HG03045 (cell line): ENCODE results near the gene ASF1B.
"Not testable (repeated sequence)": the region's sequence is repeated elsewhere in the genome, so short reads cannot be mapped to it uniquely, and the experiment has no call there.

Experiments
- ATAC-seq: cut with Tn5 transposase; IDR thresholded peaks from one replicate; pipeline ENCODE4 v1.9.1; 2021; ENCODE audit warnings: mild to moderate bottlenecking, moderate library complexity; ENCODE audit not compliant: unreplicated experiment

Gene ASF1B

DNA sequence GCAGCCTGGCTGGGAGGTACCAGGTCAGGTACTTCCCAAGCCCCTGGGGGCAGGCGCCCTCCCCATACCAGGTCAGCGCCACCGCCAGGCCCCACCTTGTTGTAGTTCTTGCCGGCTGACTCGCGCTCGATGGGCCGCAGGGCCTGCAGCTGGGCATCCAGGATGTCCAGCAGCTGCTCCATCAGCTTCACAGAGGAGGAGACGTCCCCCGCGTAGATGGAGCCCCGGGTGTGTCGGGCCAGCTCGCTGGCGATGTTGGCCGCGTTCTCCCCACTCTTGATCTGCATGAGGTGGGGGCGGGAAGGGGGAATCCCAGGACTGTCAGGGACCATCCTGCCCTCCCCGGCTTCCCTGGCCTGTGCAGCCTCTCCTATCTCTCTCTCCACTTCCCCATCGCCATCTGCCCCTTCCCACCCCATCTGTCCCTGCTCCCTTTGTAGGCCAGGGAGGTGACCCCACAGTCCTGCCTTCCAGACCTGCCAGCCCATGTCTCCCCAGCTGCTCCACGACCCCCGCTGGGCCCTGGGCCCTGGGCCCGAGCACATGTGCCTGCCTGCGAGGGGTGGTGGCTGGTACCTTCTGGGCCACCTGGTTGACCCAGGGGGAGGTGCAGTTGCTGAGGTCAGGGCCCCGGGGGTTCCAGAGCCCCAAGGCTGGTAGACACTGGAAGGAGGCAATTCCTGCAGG, 23.8 kb upstream of the ASF1B start:
- ATAC-seq, result no peak

DNA sequence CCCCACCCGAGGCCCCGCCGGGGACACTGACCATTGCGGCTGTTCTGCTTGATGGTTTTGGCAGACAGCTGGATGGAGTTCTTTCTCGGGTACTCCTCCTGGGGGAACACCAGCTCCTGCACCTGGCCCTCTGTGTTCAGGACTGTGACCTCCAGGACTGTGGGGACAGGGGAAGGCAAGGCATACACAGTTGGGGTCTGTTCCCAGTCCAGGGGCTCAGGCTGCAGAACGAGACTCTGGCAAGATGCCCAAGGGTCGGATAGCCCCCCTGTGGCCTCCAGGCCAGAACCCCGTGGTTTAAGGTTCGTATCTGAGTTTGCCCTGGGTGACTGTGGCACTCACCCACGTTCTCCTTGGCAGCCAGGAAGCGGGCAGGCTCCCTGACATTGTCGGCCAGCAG, 22.7 kb upstream of the ASF1B start:
- no peak for ATAC-seq

DNA sequence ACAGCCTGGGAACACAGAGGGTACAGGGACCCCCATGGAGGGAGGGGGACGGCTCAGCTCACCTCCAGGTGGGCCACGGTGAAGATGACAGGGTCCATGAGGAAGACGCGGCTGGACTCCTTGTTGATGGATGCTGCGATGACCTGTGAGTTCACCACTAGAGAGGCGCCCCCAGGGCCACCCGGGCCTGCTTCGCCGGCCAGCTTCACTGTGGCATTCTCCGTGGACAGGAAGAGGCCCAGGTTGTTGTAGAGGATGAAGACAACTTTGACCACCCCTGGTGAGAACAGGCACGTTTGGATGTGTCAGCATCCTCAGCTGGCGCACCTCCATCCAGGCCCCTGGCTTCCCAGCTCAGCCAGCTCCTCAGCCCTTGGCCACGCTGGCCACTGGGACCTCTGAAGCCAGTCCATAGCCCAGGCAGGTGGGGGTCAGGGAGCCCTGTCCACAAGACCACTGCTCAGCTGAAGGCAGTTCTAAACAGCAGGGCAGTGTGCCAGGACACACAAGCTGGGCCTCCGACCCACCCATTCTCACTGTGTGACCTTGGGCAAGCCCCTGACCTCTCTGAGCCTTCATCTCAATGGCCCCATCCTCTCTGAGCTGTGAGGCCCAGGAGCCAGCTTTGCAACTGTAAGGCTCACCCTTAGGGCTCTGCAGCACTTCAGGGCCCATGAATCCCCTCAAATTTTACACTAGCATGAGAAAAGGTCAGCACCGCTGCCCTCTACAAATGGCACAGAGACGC, 22.1 kb upstream of the ASF1B start:
- ATAC-seq, result no peak

DNA sequence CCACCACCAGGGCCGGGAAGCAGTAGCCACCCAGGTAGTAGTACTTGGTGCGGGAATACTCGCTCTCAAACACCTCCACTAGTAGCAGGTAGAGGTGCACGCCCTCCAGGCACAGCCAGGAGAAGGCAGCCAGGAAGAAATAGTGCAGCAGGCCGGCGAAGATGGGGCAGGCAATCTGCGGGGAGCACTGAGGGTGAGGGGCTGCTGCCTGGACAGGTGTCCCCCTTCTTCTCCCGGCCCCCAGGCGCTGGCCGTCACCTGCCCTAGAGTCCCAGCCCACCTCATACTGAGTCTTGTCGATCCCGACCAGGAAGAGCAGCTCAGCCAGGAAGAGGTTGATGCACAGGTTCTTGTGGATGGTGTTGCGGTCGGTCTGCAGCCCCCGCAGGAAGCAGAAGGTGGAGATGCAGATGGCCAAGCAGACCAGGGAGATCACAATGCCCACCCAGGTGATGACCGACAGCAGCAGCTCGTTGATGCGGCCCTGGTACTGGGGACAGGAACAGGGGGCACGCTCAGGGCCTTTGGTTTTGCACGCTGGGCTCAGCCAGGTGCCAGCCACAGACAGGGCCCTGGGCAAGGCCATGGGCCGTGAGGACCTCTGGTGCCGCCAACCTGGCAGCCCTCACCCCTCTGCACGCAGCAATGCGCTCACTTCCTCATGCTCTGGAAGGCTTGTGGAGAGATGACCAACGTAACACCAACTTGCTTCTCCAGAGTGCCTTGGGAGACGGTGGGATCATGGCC, 20.8 kb upstream of the ASF1B start:
- no peak for ATAC-seq

DNA sequence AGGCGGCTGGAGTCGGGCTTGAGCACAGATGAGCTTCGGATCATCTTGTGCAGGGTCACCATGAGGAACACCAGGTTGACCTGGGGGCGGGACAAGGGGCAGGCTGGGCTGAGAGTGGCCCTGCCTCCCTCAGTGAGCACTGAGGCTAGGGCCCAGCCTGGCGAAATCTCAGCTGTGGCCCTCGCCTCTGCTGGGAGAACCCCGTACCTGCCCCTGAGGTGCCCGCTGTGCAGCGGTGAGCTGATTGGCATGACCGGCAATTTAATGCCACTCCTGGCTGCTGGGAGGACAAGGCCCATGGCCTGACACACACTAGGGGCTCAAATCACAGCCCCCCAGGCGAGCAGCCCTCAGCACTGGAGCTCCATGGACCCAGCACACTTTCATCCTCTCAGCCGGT, 19.7 kb upstream of the ASF1B start:
- ATAC-seq, result no peak

DNA sequence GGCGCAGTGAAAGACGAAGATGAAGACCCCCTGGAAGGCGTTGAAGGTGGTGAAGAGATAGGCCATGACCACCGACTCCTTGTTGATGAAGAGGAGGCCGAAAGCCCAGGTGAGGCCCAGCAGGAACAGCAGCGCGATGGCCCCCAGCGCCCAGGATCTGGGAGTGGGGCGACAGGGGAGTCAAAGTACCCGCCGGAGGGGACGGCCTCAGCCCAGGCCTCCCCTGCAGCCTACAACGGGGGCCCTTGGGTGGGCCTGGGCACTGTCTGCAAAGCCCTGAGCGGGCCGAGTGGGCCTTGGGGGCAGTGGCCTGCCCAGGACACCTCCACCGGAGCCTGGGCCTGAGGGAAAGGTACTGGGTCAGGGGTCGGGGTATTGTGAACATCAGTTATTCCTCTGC, 19.0 kb upstream of the ASF1B start:
- no peak for ATAC-seq

DNA sequence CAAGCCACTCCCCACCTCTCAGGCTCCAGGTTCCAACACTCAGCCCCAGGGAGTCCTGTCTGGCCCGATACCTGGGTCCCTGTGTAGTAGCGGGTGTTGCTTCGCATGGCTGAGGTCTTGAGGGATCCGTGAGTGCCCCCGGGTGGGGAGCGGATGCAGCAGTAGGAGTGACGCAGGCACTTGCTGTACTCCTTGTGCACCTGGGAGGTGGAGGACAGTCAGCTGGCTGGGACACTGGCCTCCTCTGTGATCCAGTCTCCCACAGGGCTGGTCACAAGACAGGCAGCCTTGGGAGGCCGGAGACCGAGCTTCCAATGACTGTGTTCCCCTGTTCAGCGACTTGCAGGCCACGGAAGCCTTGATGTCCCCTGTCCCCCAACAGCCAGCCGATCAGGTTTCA, 16.3 kb upstream of the ASF1B start:
- ATAC-seq, result no peak

DNA sequence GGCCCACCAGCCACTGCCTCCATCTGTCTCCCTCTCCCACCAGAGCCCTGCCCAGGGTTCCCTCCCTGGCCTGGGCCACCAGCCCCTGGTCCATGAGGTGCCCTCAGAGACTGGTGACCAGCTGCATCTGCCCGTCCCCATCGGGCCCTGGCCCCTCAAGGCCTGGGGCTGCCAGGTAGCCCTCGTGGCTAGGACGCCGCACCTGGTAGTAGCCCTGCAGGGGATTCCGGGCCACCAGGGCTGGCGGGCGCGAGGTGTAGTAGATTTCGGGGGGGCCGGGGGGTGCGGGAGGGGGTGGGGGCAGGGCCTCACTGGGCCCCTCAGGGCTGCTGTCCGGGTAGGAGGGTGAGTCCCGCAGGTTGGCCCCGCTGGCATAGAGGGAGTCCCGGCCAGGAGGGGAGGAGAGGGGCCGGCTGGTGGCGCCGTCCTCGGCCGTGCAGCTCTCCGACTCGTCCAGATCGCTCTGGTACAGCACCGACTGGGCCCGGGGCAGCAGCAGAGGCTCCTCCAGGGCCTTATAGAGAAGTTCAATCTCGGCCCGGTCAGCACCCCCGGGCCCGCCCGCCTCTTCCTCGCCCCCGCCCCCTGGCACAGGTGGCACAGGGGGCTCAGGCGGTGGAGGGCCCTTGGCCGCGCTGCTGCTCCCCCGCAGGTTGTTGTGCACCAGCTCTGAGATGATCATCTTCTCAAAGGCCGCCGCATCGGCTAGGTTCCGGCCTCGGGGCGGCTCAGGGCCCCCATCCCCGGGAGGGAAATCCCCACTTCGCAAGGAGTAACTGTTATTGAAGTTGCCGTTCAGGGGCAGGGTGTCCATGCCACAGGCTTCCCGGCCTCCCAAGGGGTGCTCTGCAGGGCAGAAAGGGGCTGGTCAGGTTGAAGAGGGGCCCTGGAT, 14.6 kb upstream of the ASF1B start:
- no peak for ATAC-seq

DNA sequence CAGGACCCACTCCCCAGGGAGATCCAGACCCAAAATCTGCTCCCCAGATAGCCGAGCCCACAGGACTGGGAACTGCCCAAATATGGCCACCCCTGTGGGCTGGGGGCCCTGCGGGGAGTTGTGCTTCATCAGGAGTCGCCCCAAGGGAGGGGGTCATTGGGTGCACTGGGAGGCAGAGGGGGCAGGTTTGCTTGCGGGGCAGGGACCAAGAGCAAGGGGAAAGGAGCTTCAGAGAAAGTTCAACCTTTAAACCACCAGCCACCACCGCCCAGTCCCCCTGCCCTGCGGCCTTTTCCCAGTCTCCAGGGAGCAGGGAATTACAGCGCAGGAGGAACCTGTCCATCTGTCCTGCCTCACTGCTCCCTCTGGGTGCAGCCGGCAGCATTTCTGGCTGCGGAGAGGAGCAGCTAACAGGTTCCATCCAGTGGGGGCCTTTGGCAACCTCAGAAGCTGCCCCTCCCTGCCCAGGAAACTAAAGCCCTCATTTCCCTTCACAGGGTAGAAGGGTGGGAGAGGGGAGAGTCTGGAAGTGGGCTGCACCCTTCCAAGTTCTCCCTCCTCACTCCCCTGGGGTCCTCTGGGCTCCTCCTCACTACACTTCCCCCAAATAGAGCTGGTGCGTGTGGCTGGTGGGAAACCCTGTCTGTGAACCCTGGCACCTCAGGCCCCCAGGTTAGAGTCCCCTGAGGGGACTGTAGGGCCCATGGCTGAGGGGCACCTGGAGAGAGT, 13.8 kb upstream of the ASF1B start:
- no peak for ATAC-seq

DNA sequence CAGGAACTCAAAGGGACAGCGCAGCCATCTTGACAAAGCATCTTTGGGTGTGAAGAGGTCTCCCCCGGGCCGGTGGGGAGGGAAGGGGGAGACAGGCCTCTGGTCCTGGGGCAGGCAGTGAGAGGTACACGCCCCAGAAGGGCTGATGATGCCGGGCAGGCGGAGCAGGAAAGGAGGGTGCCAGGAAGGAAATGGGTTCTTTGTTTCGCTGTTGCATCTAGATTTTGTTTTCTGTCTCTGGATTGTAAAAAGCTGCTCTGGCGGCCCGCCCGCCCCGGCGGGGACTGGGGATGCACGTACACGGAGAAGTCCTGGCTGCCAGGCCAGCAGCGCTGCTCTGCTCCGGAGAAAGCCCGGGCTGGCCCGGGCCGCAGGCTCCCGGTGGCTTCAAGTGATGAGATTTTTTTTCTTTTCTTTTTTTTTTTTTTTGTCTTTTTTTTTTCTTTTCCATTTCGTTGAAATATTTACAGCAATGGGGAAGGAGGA, 13.2 kb upstream of the ASF1B start:
- no peak for ATAC-seq

DNA sequence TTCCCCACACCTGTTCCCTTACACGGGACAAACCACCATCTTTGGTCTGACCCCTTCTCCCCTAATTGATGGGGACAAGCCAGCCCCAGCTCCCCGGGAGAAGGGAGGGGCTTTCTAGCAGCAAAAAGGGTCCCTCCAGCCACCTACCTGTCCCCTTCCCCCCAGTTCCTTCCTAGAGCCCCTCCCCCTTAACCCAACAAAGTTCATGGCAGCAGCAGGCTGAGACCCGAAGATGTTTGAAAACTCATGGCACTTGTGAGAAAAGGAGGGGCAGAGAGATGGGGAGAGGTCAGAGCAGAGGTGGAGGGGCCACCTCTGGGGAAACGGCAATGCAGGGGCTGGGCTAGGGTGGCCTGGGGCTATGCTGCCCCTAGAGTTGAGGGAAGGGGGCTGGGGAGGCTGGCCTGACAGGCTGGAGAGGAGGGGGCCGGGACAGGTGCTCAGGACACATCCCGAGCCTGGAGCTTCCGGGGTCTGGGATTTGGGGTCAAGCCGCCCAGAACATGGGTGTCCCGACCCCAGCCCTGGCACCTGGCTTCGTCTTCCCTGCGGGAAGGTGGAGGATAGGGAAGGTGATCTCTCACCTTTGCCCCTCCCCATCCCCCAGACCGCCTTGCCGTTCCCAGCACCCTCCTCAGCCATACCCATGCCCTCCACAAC, 12.5 kb upstream of the ASF1B start:
- no peak for ATAC-seq

DNA sequence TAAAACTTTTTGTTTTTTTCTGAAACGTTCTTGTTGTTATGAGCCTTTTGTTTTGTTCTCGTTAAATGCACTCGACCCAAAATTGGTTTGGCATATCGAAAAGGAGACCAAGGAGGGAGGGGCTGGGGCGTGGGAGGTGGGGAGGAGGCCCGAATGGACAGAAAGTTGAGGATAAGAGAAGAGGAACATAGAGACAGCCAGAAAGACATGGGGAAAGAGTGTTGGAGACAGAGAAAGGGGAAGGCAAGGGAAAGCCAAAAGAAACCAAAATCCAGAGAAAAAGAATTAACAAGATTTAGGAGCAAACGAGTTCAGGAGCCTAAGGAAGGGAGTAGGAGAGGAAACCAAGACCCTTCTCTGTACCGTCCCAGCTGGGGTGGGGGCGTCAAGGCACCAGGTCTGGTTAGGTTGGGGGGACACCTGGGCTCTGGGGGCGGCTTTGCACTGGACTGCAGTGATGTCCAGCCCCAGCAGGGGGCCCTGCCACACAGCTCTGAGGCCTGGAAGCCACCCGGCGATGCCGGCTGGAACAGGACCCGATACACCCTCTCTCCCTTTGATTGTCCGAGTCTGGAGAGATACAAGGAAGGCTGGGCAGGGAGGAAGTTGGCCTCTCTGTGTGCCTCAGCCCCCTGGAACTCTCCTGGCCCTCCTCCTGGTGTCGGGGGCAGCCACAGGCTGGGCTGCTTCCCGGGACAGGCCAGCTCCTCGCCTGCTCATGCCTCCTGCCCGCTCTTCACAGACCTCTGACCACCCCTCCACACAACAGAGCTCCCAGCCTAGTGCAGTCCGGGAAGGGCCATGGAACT, 11.6 kb upstream of the ASF1B start:
- ATAC-seq, result no peak

DNA sequence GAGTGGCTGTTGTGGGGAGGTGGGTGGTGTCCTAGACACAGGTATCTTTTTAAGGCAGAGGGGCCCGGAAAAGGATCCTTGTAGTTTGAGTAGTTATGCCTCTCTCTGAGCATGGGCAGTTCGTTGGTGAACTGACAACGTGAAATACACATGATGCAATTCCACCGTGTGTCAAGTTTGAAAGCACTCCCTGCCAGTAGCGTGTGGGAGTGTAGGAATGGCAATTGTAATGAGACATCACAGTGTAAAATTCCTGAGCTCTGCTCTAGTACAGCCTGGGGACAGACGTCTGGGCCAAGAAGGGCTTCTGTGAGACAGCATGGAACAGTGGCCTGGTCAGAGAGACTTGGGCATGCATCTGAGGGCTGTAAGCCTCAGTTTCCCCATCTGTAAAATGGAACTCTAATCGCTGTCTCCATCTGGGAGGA, 10.4 kb upstream of the ASF1B start:
- ATAC-seq, result no peak

DNA sequence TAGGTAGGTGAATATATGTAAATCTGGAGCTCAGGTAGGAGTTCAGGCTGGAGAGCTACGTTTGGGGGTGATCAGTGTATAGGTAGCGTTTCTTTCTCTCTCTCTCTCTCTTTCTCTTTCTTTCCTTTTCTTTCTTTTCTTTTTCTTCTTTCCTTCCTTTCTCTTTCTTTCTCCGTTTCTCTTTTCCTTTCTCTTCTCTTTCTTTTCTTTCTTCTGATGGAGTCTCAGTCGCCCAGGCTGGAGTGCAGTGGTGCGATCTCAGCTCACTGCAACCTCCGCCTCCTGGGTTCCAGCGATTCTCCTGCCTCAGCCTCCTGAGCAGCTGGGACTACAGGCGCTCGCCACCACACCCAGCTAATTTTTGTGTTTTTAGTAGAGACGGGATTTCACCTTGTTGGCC, 9.8 kb upstream of the ASF1B start:
- not testable (repeated sequence) for ATAC-seq

DNA sequence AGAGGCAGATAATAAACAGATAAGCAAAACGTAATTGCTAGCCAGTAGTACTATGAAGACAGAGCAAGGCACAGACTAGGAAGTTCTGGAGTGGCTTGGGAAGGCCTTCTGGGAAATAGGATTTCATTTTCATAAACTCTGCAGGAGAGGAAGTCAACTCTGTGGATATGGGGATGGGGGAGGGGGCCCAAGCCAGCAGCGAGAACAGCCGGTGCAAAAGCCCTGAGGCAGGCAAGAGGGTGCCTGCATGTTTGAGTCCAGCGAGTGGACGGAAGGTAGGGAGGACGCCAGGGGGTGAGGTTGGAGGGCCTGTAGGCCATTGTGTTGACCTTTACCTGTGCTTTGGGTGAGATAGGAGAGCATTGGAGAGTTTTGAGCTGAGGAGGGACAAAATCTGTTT, 9.0 kb upstream of the ASF1B start:
- no peak for ATAC-seq

DNA sequence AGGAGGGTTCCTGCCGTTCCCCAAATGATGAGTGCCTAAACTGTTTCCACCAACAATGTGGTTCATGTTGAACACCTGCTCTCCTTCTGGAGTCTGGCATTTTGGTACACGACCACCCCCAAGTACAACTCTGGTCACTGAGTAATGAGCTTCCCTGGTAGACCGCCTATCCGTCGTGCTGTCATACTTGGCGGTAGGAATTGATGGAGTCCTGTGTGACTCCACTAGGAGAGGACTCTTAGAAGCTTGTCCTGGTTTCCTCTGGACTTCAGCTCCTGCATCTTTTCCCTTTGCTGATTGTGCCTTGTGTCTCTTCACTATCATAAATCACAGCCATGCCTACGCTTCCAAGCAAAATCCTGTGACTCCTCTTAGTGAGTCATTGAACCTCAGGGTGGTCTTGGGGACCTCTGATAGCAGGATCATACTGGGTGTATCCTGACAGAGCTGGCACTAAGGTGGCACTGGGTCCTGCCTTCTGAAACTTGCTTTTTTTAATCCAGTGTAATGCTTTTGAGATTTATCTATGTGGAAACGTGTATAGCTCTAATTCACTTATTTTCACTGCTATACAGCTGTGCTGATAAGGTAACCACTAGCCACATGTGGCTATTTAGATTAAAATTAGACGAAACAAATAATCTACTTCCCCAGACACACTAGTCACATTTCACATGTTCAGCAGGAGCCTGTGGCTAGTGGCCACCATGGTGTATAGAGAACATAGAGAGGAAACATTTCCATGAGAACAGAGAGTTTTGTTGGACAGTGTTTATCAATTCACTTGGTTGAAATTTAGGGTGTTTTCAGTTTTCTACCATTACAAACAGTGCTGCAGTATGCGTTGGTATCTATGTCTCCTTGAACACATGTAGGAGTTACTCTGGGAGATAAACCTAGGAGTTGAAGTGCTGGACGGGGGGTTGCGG, 6.1 kb upstream of the ASF1B start:
- no peak for ATAC-seq

DNA sequence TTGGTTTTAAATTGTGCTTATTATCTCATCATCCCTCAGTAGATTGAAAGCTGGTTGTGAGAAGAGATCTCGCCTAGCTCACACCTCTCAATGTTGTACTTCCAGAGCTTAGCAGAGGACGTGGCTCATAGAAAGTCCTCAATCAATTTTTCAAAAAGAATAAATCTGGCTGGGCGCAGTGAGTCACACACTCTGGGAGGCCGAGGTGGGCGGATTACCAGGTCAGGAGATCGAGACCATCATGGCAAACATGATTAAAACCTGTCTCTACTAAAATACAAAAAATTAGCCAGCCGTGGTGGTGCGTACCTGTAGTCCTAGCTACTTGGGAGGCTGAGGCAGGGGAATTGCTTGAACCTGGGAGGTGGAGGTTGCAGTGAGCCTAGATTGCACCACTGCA, 4.7 kb upstream of the ASF1B start:
- no peak for ATAC-seq

DNA sequence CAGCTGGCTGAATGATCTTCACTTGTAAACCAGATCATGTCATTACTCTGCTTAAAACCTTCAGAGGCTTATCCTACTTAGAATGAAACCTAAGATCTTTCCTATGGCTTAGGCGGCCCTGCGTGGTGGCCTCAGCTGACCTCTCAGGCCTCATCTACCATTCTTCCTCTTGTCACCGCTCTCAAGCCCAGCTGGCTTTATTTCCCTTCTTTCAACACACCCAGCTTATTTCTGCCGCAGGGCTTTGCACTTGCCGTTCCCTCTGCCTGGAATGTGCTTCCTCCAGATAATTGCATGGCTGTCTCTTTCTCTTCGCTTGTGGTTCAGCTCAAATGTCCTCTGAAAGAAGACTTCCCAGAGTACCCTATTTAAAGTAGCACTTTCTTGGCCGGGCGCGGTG, 3.6 kb upstream of the ASF1B start:
- ATAC-seq, result no peak
